ENCODE measurements around the gene SLC25A21. TPM values are rescaled to one million over a fixed set of nuclear protein-coding genes. Genes with fewer than 3 reads are reported as not detected.

SLC25A21 gene
- total RNA-seq, 1 donor from 2014 or later: 0.56 TPM

- Mint-ChIP-seq H3K36me3 (ENCODE audit: unreplicated experiment) (no peaks in the 10 kb centered on the region), H3K27me3 (ENCODE audit: unreplicated experiment) (peaks cover 9% of the 10 kb centered on the region), H3K27ac (ENCODE audit: unreplicated experiment) (no peak overlapping the region), H3K4me3 (ENCODE audit: unreplicated experiment) (no peak overlapping the region), H3K9me3 (ENCODE audit: unreplicated experiment) (no peaks in the 10 kb centered on the region), H3K4me1 (ENCODE audit: unreplicated experiment) (peaks cover 17% of the 10 kb centered on the region)
- no peak for TF ChIP-seq CTCF (IDR thresholded peaks at IDR 0.05)
- no peak for DNase-seq (ENCODE audit: extremely low spot score, unreplicated experiment)
Measured at GRCh38 chr14:36940476-36940875, 231.9 kb downstream of the SLC25A21 start.

GRCh38 chr14:36939265-36939664 is 233.1 kb downstream of the SLC25A21 start:
- no peak for TF ChIP-seq CTCF (IDR thresholded peaks at IDR 0.05)
- no peak overlapping the region for H3K4me3 Mint-ChIP-seq (ENCODE audit: unreplicated experiment)
- H3K9me3 Mint-ChIP-seq (ENCODE audit: unreplicated experiment): no peaks in the 10 kb centered on the region
- no peak overlapping the region for H3K27ac Mint-ChIP-seq (ENCODE audit: unreplicated experiment)
- peaks cover 8% of the 10 kb centered on the region for H3K4me1 Mint-ChIP-seq (ENCODE audit: unreplicated experiment)
- DNase-seq (ENCODE audit: extremely low spot score, unreplicated experiment): no peak
- peaks cover 13% of the 10 kb centered on the region for H3K27me3 Mint-ChIP-seq (ENCODE audit: unreplicated experiment)
- no peaks in the 10 kb centered on the region for H3K36me3 Mint-ChIP-seq (ENCODE audit: unreplicated experiment)

GRCh38 chr14:36938678-36939077 is 233.7 kb downstream of the SLC25A21 start:
- no peak overlapping the region for H3K4me3 Mint-ChIP-seq (ENCODE audit: unreplicated experiment)
- no peaks in the 10 kb centered on the region for H3K36me3 Mint-ChIP-seq (ENCODE audit: unreplicated experiment)
- no peak for DNase-seq (ENCODE audit: extremely low spot score, unreplicated experiment)
- no peak for TF ChIP-seq CTCF (IDR thresholded peaks at IDR 0.05)
- no peak overlapping the region for H3K27ac Mint-ChIP-seq (ENCODE audit: unreplicated experiment)
- no peaks in the 10 kb centered on the region for H3K9me3 Mint-ChIP-seq (ENCODE audit: unreplicated experiment)
- peaks cover 13% of the 10 kb centered on the region for H3K27me3 Mint-ChIP-seq (ENCODE audit: unreplicated experiment)
- H3K4me1 Mint-ChIP-seq (ENCODE audit: unreplicated experiment): peaks cover 4% of the 10 kb centered on the region

- no peaks in the 10 kb centered on the region for H3K4me1 Mint-ChIP-seq (ENCODE audit: unreplicated experiment)
- peaks cover 25% of the 10 kb centered on the region for H3K27me3 Mint-ChIP-seq (ENCODE audit: unreplicated experiment)
- no peak overlapping the region for H3K27ac Mint-ChIP-seq (ENCODE audit: unreplicated experiment)
- H3K9me3 Mint-ChIP-seq (ENCODE audit: unreplicated experiment): no peaks in the 10 kb centered on the region
- no peak for TF ChIP-seq CTCF (IDR thresholded peaks at IDR 0.05)
- no peaks in the 10 kb centered on the region for H3K36me3 Mint-ChIP-seq (ENCODE audit: unreplicated experiment)
- no peak for DNase-seq (ENCODE audit: extremely low spot score, unreplicated experiment)
- H3K4me3 Mint-ChIP-seq (ENCODE audit: unreplicated experiment): no peak overlapping the region
Measured at GRCh38 chr14:36935976-36936678, 236.3 kb downstream of the SLC25A21 start.

GRCh38 chr14:36934304-36934703 is 238.1 kb downstream of the SLC25A21 start:
- H3K4me1 Mint-ChIP-seq (ENCODE audit: unreplicated experiment): no peaks in the 10 kb centered on the region
- no peak for DNase-seq (ENCODE audit: extremely low spot score, unreplicated experiment)

More at GRCh38 chr14:36934304-36934703, 238.1 kb downstream of the SLC25A21 start:
- no peak overlapping the region for H3K4me3 Mint-ChIP-seq (ENCODE audit: unreplicated experiment)
- no peaks in the 10 kb centered on the region for H3K36me3 Mint-ChIP-seq (ENCODE audit: unreplicated experiment)
- no peak overlapping the region for H3K27ac Mint-ChIP-seq (ENCODE audit: unreplicated experiment)
- TF ChIP-seq CTCF (IDR thresholded peaks at IDR 0.05): no peak
- no peaks in the 10 kb centered on the region for H3K9me3 Mint-ChIP-seq (ENCODE audit: unreplicated experiment)
- H3K27me3 Mint-ChIP-seq (ENCODE audit: unreplicated experiment): peaks cover 39% of the 10 kb centered on the region
